ENCODE data around the gene MOSPD3.
"Not testable (repeated sequence)": the region's sequence is repeated elsewhere in the genome, so short reads cannot be mapped to it uniquely, and the experiment has no call there.

MOSPD3 gene

DNA sequence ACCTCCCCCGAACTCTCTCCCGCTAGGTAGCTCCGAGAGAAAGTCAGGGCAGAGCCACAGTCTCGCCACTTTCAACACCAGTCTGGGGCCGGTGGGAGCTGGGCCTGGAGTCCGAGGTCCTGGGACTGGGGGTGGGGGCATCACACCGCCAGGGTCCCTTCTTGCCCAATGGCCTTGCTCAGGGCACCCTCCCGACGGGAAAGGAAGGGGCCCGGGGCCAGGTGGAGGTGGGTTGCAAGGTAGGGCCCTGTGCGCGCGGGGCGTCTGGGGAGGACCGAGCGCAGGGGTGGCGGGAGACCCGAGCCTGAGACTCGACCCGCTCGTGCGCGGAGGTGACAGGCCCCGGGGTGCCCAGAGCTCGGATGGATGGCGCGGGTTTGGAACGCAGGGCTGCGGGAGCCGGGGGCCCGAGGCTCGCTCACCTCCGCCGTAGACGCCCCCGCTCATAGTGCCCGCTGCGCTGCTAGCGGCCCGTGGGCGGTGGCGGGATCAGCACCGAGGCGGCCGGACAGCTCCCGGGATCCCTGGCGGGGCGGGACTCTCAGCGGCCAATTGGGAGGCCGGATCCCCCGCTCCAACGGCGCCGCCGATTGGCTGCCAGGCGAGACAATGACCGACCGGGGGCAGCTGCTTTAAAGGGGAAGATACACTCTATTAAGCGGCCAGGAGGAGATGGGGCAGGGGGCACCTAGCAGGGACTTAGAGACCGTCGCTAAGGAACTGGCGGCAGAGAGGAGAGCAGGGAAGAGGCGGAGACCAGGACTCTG lies 43.8 kb downstream of the MOSPD3 start, which contains the start of gene ACTL6B:
Gene ACTL6B (minus strand): TSS at position 541 of the 767 bp plus-strand sequence. CDS start 94 bp downstream, at position 447.
- no peak for DNase-seq (ENCODE audit: low read depth)
- no peak within 1 kb of the TSS for H3K4me3 ChIP-seq (ENCODE audit: low read depth, low read length)

GRCh38 chr7:100662194-100662776 lies 49.9 kb downstream of the MOSPD3 start:
- DNase-seq (ENCODE audit: low read depth); H3K4me3 ChIP-seq (ENCODE audit: low read depth, low read length): not testable (repeated sequence)

More for the DNA sequence above, 43.8 kb downstream of the MOSPD3 start, which contains the start of gene ACTL6B:
- TF ChIP-seq, protein P1, sequence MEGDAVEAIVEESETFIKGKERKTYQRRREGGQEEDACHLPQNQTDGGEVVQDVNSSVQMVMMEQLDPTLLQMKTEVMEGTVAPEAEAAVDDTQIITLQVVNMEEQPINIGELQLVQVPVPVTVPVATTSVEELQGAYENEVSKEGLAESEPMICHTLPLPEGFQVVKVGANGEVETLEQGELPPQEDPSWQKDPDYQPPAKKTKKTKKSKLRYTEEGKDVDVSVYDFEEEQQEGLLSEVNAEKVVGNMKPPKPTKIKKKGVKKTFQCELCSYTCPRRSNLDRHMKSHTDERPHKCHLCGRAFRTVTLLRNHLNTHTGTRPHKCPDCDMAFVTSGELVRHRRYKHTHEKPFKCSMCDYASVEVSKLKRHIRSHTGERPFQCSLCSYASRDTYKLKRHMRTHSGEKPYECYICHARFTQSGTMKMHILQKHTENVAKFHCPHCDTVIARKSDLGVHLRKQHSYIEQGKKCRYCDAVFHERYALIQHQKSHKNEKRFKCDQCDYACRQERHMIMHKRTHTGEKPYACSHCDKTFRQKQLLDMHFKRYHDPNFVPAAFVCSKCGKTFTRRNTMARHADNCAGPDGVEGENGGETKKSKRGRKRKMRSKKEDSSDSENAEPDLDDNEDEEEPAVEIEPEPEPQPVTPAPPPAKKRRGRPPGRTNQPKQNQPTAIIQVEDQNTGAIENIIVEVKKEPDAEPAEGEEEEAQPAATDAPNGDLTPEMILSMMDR (IDR thresholded peaks at IDR 0.05; ENCODE audit: low read depth, low read length, missing control alignments) = no peak
